ENCODE results near the gene C1QL4.

DNA sequence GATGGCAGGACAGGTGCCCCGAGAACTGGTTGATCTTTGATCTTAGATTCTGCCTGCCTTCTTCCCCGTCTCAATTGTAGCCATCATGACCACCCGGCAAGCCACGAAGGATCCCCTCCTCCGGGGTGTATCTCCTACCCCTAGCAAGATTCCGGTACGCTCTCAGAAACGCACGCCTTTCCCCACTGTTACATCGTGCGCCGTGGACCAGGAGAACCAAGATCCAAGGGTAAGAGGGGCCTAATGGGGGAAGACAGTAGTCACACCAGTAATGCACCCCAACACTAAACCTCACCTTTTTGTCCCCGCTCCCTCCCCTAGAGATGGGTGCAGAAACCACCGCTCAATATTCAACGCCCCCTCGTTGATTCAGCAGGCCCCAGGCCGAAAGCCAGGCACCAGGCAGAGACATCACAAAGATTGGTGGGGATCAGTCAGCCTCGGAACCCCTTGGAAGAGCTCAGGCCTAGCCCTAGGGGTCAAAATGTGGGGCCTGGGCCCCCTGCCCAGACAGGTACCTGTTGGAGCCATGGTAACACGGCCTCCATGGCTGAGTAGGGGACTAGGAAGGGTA lies 13.4 kb downstream of the C1QL4 start:
- TF ChIP-seq POLR2AphosphoS5 (IDR thresholded peaks at IDR 0.05) (no peak), TAF1 (IDR thresholded peaks at IDR 0.05; ENCODE audit: low read depth) (no peak), RAD21 (conservative IDR thresholded peaks at IDR 0.05) (no peak), EP300 (conservative IDR thresholded peaks at IDR 0.05; ENCODE audit: poor library complexity, severe bottlenecking) (no peak)
- TF ChIP-seq, protein P1, sequence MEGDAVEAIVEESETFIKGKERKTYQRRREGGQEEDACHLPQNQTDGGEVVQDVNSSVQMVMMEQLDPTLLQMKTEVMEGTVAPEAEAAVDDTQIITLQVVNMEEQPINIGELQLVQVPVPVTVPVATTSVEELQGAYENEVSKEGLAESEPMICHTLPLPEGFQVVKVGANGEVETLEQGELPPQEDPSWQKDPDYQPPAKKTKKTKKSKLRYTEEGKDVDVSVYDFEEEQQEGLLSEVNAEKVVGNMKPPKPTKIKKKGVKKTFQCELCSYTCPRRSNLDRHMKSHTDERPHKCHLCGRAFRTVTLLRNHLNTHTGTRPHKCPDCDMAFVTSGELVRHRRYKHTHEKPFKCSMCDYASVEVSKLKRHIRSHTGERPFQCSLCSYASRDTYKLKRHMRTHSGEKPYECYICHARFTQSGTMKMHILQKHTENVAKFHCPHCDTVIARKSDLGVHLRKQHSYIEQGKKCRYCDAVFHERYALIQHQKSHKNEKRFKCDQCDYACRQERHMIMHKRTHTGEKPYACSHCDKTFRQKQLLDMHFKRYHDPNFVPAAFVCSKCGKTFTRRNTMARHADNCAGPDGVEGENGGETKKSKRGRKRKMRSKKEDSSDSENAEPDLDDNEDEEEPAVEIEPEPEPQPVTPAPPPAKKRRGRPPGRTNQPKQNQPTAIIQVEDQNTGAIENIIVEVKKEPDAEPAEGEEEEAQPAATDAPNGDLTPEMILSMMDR (IDR thresholded peaks at IDR 0.05; ENCODE audit: poor library complexity, severe bottlenecking): no peak
